Stimulated activated CD4-positive, alpha-beta T cell treated with anti-CD3 and anti-CD28 coated beads, TNF-alpha, amount 100 ng/mL, for 4 hours (primary cell): Measurements from ENCODE around the gene TMEM218.
"Not testable (repeated sequence)": the region's sequence is repeated elsewhere in the genome, so short reads cannot be mapped to it uniquely, and the experiment has no call there.

Source experiments
- DNase-seq, 3 experiments: peaks; one replicate each; pipeline ENCODE4 v3.0.0-alpha.2; 2020; ENCODE audit warnings: low read depth in 3 of 3

Gene TMEM218

GRCh38 chr11:125090151-125090550, 21.3 kb downstream of the TMEM218 start:
- not testable (repeated sequence) for DNase-seq

DNA sequence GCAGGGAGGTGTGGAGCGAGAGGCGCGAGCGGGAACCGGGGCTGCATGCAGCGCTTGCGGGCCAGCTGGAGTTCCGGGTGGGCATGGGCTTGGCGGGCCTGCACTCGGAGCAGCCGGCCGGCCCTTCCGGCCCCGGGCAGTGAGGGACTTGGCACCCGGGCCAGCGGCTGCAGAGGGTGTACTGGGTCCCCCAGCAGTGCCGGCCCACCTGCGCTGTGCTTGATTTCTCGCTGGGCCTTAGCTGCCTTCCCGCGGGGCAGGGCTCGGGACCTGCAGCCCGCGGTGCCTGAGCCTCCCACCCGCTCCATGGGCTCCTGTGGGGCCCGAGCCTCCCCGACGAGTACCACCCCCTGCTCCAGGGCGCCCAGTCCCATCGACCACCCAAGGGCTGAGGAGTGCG, 21.9 kb downstream of the TMEM218 start:
- DNase-seq: not testable (repeated sequence)

- DNase-seq: no peak
Observed at GRCh38 chr11:125088576-125089455, 22.6 kb downstream of the TMEM218 start.

- DNase-seq: no peak
Observed at GRCh38 chr11:125088123-125088522, 23.3 kb downstream of the TMEM218 start.

DNA sequence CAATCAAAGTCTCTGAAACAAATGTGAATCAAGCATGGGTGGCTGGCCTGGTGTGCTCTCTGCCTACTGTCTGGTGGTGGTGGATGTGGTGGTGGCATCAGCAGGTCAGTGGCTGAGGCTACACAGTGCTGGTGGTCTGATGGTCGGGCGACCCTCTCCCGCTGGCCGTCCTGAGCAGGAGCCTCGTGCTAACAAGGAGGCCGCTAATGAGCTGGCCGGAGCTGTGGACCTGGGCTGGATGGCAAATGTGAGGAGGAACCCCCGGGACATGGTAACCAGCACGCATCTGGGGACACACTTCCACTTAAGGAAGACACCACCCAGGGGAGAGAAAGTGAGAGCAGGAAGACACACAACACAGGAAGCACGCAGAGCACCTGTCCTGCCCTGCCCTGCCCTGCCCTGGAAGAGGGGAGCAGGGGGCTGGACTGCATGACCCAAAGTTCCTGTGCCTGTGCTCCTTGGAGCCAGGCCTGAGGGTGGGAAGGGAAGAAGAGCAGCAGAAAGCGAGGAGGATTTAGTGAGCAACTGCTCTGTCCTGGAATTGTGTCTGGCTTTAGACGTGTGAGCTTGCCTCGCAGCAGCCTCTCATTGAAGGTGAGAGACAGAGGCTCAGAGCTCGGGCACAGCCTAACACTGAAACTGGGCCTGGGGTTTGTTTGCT, 24.7 kb downstream of the TMEM218 start:
- no peak for DNase-seq

DNA sequence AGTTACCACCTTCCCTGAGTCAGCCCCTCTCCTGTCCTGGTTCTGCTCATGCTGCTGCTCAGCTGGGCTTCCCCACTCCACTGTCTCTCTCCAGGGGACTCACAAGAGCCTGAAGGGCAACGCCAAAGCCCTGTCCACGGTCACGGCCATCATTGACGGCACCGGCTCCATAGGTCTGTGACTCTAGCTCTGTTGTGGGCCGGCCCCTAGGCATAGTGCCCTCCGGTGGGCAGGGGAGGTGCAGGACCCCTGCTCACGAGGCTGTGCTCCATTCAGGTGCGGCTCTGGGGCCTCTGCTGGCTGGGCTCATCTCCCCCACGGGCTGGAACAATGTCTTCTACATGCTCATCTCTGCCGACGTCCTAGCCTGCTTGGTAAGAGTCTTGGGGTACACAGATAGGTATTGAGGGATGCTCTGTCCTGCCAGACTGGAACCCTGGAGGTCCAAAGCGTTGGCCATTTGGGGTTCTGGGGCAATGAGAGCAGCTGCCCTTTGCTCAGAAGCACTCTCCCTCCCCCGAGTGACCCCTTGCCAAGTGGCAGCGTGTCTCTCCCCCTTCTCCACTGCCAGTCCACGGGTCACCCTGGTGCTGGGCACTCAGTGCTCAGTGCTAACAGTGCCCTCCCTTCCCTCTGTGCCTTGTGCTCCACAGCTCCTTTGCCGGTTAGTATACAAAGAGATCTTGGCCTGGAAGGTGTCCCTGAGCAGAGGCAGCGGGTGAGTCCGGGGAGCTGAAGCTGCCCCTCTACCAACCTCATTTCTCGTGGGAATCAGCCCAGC, 25.9 kb downstream of the TMEM218 start:
- no peak for DNase-seq

- DNase-seq: no peak
Observed at GRCh38 chr11:125084761-125085231, 26.6 kb downstream of the TMEM218 start.

GRCh38 chr11:125084057-125084416, 27.4 kb downstream of the TMEM218 start:
- DNase-seq: no peak

GRCh38 chr11:125083312-125084056, 27.9 kb downstream of the TMEM218 start:
- no peak for DNase-seq

- no peak for DNase-seq
Observed at GRCh38 chr11:125082611-125083311, 28.7 kb downstream of the TMEM218 start.

GRCh38 chr11:125082040-125082439, 29.4 kb downstream of the TMEM218 start:
- DNase-seq: no peak

DNA sequence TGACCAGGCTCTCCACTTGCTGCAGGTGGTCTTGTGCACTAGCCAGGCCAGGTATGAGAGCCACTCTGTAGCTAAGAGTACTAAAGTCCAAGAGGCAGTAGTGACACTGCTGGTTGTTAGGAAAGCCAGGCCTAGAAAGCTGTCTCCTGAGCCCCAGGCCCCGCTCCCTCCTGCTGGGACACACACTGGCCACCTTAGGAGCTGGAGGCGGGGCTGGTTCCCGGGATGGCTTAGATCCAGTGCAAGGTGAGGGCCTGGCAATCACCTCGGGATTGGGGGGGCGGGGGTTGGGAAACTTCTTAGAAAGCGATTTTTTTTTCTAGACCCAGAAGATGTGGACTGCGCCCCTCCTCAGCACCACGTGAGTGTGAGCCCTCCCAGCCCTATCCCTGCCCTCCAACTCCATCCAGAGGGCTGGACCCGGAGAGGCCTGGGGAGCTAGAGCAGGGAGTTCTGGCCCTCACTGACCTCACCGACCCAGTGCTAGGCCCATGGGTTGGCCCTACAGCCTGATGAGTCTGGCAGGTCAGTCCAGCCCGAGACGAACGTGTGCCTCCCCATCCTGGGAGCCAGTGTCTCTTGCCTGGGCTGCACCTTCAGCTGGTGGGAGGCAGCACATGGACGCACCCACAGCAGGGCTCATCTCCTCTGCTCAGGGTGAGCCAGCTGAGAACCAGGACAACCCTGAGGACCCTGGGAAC, 30.2 kb downstream of the TMEM218 start:
- DNase-seq: no peak

DNA sequence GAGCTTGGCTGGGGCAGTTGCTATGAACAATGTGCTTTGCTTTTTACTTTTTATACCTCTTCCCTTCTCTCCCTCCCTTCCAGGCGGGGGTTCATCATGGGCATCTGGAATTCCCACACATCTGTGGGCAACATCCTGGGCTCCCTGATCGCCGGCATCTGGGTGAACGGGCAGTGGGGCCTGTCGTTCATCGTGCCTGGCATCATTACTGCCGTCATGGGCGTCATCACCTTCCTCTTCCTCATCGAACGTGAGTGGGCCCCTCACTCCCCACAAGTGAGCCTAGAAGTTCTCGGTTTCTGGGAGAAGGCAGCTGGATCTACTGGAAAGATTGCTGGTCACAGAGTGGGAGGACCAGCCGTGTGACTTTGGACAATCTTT, 30.9 kb downstream of the TMEM218 start:
- no peak for DNase-seq

DNA sequence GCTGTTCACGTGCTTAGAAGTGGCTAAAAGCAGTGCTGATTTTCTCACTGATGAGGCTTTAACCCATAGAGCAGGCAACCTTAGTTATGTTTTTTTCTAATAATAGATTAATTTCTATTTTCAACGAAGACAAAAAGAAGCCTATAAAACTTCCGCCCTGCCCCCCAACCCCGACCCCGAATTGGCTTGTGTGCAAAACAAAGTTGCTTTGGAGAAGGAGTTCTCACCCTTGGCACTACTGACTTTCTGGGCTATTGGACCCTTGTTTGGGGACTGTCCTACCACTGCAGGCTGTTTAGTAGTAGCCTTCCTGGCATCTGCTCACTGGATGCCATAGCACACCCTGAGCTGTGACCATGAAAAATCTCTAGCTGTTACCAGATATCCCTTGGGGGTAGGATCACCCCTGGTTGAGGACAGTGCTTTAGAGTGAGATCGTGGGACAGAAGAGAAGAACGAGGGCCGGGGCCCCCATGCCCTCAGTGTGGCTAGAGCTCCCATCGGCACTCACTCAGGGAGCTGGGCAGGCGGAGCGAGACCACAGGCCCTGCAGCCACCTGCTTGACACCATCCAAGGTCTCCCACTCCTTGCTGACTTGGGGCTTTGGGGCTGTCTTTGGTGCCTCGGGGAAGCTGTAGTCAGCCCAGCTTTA, 31.4 kb downstream of the TMEM218 start:
- DNase-seq: no peak

DNA sequence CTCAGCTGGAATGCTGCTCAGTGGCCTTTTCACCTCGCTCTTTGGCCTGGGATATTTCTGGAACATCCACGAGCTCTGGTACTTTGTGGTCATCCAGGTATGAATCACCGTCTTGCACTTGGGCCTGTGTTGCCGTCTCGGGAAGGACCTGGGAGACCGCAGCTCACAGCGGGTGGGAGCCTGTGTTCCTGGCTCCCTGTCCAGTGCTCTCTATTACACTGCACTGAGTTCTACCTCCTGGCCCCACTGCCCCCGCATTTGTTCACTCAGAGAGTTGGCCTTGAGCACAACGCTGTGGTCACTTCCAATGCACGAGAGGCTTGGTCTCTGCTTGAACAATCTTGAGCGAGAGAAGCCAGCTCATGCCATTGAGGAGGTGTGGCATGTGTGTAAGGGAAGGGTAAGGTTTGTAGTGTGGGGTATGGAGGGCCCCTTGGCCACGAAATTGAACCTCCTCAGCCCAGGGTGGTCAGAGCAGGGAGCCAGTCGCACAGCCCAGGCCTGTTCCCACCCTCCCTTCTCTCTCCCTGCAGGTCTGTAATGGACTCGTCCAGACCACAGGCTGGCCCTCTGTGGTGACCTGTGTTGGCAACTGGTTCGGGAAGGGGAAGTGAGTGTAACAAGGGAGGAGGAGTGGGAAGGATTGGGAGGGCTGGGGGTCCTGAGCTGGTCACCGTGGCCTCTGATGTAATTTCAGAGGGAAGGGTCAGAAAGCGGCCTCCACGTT, 32.1 kb downstream of the TMEM218 start:
- no peak for DNase-seq

DNA sequence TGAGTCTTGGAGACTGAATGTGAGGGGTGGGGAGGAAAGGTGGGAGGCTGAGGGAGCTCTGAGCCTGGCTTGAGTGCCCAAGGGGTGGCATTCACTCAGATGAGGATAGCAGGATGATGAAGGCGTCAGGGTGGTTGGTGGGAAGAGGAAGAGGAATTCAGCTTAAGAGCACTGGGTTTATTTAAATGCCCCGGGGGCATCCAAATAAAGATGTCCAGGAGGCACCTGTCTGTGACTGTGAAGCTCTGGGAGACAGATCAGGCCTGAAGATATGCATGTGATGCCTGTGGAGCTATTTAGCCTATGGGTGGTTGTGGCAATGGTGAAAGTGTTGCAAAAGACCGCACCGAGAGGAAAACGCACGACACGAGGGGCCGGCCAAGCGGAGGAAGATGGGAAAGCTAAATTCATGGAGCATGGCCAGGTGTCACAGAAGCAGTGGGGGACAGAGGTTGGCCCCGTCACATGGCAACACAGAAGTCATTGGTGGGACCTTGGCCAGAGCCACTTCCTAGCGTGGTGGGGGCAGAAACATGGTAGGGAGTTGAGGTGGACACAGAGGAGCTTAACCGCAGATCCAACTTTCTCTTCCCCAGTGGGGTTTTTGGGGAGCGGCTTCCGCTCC, 32.8 kb downstream of the TMEM218 start:
- no peak for DNase-seq

DNA sequence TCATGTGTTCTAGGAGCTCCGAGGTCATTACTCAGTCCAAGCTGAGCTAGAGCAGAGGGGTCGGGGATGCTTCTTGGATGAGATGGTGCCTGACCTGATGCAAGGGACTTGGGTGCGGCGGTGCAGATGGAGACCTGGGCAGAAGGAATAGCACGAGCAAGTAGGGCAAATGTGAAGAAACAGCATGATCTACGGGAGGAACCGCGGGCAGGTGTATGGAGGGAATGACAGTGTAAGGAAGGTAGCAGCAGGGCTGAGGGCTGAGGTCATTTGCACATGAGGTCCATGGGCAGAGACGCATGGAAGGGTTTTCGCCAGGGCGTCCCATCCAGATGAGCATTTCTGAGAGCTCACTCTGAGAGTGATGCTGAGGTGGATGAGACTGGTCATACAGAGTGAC, 33.4 kb downstream of the TMEM218 start:
- no peak for DNase-seq

- DNase-seq: no peak
Observed at GRCh38 chr11:125076378-125076945, 35.0 kb downstream of the TMEM218 start.
